Heart left ventricle (tissue), 16 donors: ENCODE data around the gene LIN52. TPM values are rescaled to one million over a fixed set of nuclear protein-coding genes. Genes with fewer than 3 reads are reported as not detected.

Experiments
- ATAC-seq, 4 donors: fragments of 200-7000 bp; cut with Tn5 transposase; one replicate each; pipeline ENCODE4 v1.9.1; 2020 to 2022; ENCODE audit warnings: moderate library complexity in 4 of 4, mild to moderate bottlenecking in 3 of 4, moderate number of reproducible peaks in 1 of 4
- DNase-seq, 5 donors: peaks; one replicate each; pipeline ENCODE4 v3.0.0-alpha.2; 2020
- H3K27ac ChIP-seq, 12 donors: fragments of 200-600 bp; sonication (generic) in 4 of 12; one replicate each; pipeline versions ENCODE4 v1.5.0 to v1.8.0; 2016 to 2022; ENCODE audit warnings: mild to moderate bottlenecking in 2 of 12
- H3K27me3 ChIP-seq, 9 donors: fragments of 200-600 bp; sonication (generic) in 2 of 9; one replicate each; pipeline versions ENCODE4 v1.5.1 to v1.8.0; 2016 to 2022; ENCODE audit warnings: mild to moderate bottlenecking in 3 of 9
- H3K36me3 ChIP-seq, 9 donors: fragments of 200-600 bp; sonication (generic) in 2 of 9; one replicate each; pipeline versions ENCODE4 v1.5.0 to v1.8.0; 2018 to 2022; ENCODE audit warnings: mild to moderate bottlenecking in 2 of 9
- H3K4me1 ChIP-seq, 12 donors: fragments of 200-600 bp; sonication (generic) in 4 of 12; one replicate each; pipeline versions ENCODE4 v1.5.0 to v1.8.0; 2016 to 2022; ENCODE audit warnings: mild to moderate bottlenecking in 3 of 12
- H3K4me3 ChIP-seq, 12 donors: fragments of 200-600 bp; sonication (generic) in 4 of 12; one replicate each; pipeline versions ENCODE4 v1.5.0 to v1.8.0; 2017 to 2022; ENCODE audit warnings: mild to moderate bottlenecking in 9 of 12, moderate library complexity in 4 of 12
- H3K9me3 ChIP-seq, 12 donors: fragments of 200-600 bp; sonication (generic) in 4 of 12; one replicate each; pipeline versions ENCODE4 v1.5.0 to v1.8.0; 2016 to 2022; ENCODE audit warnings: mild to moderate bottlenecking in 1 of 12
- CTCF ChIP-seq, 12 donors: fragments of 200-600 bp; sonication (generic) in 4 of 12; IDR thresholded peaks; one replicate each; pipeline versions ENCODE4 v1.5.0 to v1.8.0; 2018 to 2022; ENCODE audit warnings: antibody characterized with exemption in 12 of 12, mild to moderate bottlenecking in 5 of 12
- POLR2A ChIP-seq, 2 donors: fragments of 450-650 bp; IDR thresholded peaks; one replicate each; pipeline ENCODE4 v1.6.1; 2017; ENCODE audit warnings: antibody characterized with exemption in 2 of 2, mild to moderate bottlenecking in 2 of 2, moderate library complexity in 2 of 2
- WGBS, 4 donors: extraction: QIAGEN DNeasy Blood & Tissue Kit in 2 of 4; methylation state at CpG; one replicate each; pipeline versions ENCODE4 v1.1.5 to v1.1.7; 2013 to 2018; 5-methylcytosine and 5-hydroxymethylcytosine counted together
- intact Hi-C, 10 donors: fragments of 100-400 bp; cut with DNase I; formaldehyde crosslinking; loops; one replicate each; pipeline versions ENCODE4 v1.11.1 to v1.14.2; 2022
- polyA plus RNA-seq, 2 donors: library from polyadenylated mRNA; stranded (reverse); fragments of 200-250 nt; gene quantifications; one replicate each; pipeline ENCODE4 v1.2.3, GENCODE V29; 2013
- total RNA-seq, 9 donors: library from RNA; depleted of rRNA in 2 of 9; stranded (reverse); fragments of >200 nt in 2 of 9; fragmentation: NEBNext Ultra II Directional in 3 of 9; extraction: Animal tissue kit (Norgen Biotek cat#: 25700) in 3 of 9; gene quantifications; one replicate each; pipeline versions ENCODE4 v1.1.0 to v1.2.4, GENCODE V29; 2016 to 2023
- donor health status: ischemic (EF 13 %, LVEDD 7.1; RV severe dilation, severe dysfunction).
- donor health status: healthy with polysubstance abuse.
- donor health status: DM: no; HTN: yes; CAD: no.
- donor health status: DM: no; HTN: no; CAD: no.
- donor health status: ischemic (EF 25% LVEDD 6.9; RV normal size, moderate dysfunction).
- donor health status: ischemic (EF 25% LVEDD 5.7; RV mildly dilated, moderate dysfunction).
- donor health status: healthy.
- donor health status: DM: yes; HTN: yes; CAD: no.
- donor health status: ischemic (EF 35%, LVEDD 5.7; RV mildly dilated, moderate dysfunction).
- donor health status: nonischemic (EF 11% LVEDD 7.7; RV severe dilation, severe dysfunction).
- donor health status: DM: yes; HTN: yes; CAD: no.
- donor health status: PGD.
- donor health status: ischemic (EF 29% LVEDD 5.4; RV normal size, mild dysfunction).
- donor health status: nonischemic (EF 23%, LVEDD 6.1; RV moderate dilation, normal function).

LIN52 gene
- total and polyA plus RNA-seq, 11 donors = 4.2 to 14.5 (median 8.9) TPM

GRCh38 chr14:74245292-74245691 lies 160.5 kb downstream of the LIN52 start:
- 68 to 74% (median 69%) methylated on average over 7 of the region's 7 CpGs for WGBS, 4 donors
- Histone ChIP-seq H3K27me3 (peaks cover 35 to 81% (median 52%) of the 10 kb centered on the region in 9 donors), H3K4me1 (peaks cover 0 to 20% (median 15%) of the 10 kb centered on the region in 12 donors), H3K9me3 (no peaks in the 10 kb centered on the region), H3K36me3 (no peaks in the 10 kb centered on the region), H3K4me3 (no peak overlapping the region), H3K27ac (no peak overlapping the region)
- ATAC-seq (no peak), DNase-seq (no peak)
- no peak for TF ChIP-seq POLR2A (IDR thresholded peaks at IDR 0.05)
- no peak for TF ChIP-seq CTCF (IDR thresholded peaks at IDR 0.05)
- intact Hi-C loops = loop anchor here in 1 of 10 donors (5.0 kb wide), 1 partner anchor 33 kb away; no protein-coding TSS in a partner anchor

GRCh38 chr14:74246542-74246941 lies 161.8 kb downstream of the LIN52 start:
- 75 to 85% (median 79%) methylated on average over 8 of the region's 8 CpGs for WGBS, 4 donors
- Histone ChIP-seq H3K4me3 (no peak overlapping the region), H3K9me3 (no peaks in the 10 kb centered on the region), H3K4me1 (peaks cover 0 to 11% (median 4%) of the 10 kb centered on the region in 12 donors), H3K36me3 (no peaks in the 10 kb centered on the region), H3K27me3 (peaks cover 23 to 69% (median 39%) of the 10 kb centered on the region in 9 donors), H3K27ac (no peak overlapping the region)
- no peak for ATAC-seq
- DNase-seq = no peak
- intact Hi-C loops = loop anchor here in 1 of 10 donors (5.0 kb wide), 1 partner anchor 34 kb away; no protein-coding TSS in a partner anchor
- TF ChIP-seq POLR2A (IDR thresholded peaks at IDR 0.05) (no peak), CTCF (IDR thresholded peaks at IDR 0.05) (no peak)

GRCh38 chr14:74248017-74248416 lies 163.3 kb downstream of the LIN52 start:
- Histone ChIP-seq H3K4me3 (no peak overlapping the region), H3K9me3 (no peaks in the 10 kb centered on the region), H3K27me3 (peaks cover 9 to 54% (median 29%) of the 10 kb centered on the region in 9 donors), H3K36me3 (no peaks in the 10 kb centered on the region), H3K27ac (no peak overlapping the region), H3K4me1 (peaks cover 0 to 7% (median 2%) of the 10 kb centered on the region in 12 donors)
- TF ChIP-seq POLR2A (IDR thresholded peaks at IDR 0.05) = no peak
- TF ChIP-seq CTCF (IDR thresholded peaks at IDR 0.05) = no peak
- DNase-seq (no peak), ATAC-seq (no peak)
- 50 to 70% (median 58%) methylated on average over 6 of the region's 6 CpGs for WGBS, 4 donors
- intact Hi-C loops = loop anchor here in 1 of 10 donors (5.0 kb wide), 1 partner anchor 36 kb away; no protein-coding TSS in a partner anchor

GRCh38 chr14:74249433-74250375 lies 164.9 kb downstream of the LIN52 start:
- ATAC-seq (no peak), DNase-seq (no peak)
- peaks cover 0 to 7% (median 2%) of the 10 kb centered on the region in 12 donors for H3K4me1 ChIP-seq
- peaks cover 0 to 38% (median 15%) of the 10 kb centered on the region in 9 donors for H3K27me3 ChIP-seq
- TF ChIP-seq POLR2A (IDR thresholded peaks at IDR 0.05) (no peak), CTCF (IDR thresholded peaks at IDR 0.05) (no peak)
- no peaks in the 10 kb centered on the region for H3K36me3 ChIP-seq
- no peak overlapping the region for H3K27ac ChIP-seq
- H3K4me3 ChIP-seq = no peak overlapping the region
- H3K9me3 ChIP-seq = no peaks in the 10 kb centered on the region
- intact Hi-C loops = loop anchor here in 8 of 10 donors (2.0 to 5.0 kb wide), 6 partner anchors 31 to 139 kb away; no protein-coding TSS in a partner anchor
- 80 to 85% (median 82%) methylated on average over 12 of the region's 12 CpGs for WGBS, 4 donors
